ENCODE measurements around the gene FAM50B.

Gene FAM50B, protein sequence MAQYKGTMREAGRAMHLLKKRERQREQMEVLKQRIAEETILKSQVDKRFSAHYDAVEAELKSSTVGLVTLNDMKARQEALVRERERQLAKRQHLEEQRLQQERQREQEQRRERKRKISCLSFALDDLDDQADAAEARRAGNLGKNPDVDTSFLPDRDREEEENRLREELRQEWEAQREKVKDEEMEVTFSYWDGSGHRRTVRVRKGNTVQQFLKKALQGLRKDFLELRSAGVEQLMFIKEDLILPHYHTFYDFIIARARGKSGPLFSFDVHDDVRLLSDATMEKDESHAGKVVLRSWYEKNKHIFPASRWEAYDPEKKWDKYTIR

DNA sequence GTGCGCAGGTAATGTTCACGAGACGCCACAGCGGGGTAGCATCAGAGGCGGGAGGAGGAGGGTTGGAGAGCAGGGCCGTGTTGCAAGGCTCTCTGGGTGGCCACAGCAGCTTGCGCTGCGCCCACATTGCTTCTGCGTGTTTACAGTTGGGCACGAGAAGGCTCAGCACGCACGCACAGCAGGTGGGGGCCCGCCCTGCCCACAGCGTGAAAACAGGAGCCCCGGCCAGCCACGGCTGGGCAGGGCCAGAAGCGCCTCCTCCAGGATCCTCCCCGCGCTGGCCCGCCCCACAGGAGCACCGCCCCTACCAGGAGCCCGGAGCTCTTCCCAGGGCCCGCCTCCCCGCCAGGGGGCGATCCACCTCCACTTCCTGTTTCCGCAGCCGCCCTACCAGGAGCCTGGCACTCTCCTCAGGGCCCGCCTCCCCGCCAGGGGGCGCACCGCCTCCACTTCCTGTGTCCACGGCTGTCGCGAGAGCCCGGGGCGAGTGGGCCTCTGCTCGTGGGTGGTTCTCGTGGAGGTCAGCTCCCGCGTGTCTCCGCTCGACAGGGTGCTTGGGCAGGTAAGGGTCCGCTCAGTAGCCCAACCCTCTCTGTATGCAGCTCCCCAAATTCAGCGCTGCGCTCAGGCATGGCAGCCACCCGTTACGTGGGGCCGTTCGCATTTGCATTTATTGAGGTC is at the start of gene FAM50B:
FAM50B (plus strand) TSS at position 449 of the 681 bp plus-strand sequence. CDS start 439 bp downstream, outside the sequence.
- DNase-seq: peak; percentile 86

DNA sequence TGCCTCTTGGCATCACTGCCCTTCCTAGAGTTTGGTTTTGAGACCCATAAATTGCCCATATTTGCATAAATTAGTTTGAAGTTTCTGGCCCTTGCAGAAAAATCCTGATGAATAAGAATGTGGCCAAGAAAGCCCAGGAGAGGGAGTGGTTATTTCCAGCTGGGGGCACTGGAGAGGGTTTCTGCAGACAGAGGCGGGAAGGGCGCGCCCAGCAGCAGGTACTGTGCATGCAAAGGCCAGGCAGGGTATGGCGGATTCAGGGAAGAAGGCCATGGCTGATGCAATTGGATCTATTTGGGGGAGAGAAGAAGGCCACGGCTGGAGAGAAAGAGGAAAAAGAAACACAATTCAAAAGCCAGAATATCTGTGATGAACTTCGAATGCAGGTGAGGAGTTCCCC is 49.5 kb upstream of the FAM50B start:
- DNase-seq: no peak

DNA sequence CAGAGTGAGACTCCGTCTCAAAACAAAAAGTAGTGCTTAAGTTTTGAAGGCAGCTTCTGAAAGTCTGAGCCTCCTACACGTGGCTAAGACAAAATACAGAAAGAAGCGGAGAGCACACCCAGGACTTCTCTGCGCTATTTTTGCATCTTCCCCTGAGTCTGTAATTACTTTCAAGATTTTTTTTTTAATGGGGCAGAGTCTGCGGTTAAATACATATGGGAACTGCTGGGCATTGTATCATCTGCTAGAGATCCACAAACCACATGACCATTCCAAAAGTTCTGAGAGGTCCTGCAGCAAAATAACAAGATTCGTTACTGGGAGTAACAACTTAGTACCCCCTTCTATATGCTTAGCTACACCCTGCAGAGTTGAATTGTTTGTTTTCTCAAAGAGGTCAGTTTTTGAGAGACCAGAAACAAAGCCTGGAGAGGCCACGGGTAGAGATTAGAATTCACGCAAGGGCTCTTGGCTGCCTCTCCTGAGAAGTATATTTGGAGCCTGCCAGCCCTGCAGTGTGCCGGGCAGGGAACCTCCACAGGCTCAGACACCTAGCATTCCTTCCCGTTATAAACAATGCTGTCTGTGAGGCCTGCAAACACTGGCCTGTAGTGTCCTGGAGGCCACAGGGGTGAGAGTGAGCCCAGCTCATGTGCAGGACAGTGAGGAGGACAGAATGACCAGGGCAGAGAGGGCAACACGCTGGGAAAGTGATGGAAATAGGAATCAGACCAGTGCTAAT is 48.2 kb upstream of the FAM50B start:
- DNase-seq: peak; percentile 30

DNA sequence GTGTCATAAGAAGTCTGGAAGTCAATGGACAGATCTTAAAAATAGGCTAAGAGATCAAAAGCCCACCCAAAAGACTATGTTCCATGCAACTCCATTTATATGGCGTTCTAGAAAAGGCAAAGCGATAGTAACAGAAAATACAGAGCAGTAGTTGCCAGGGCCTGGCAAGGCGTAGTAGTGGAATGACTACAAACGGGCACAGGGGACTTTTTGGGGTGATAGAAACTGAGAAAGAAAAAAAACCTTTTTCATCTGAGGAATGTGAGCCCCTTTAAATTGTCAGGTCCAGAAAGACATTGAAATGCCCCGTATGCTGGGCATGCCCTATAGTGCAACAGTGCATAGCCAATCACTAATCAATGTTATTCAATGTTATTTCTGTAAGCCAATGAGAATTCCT is 47.2 kb upstream of the FAM50B start:
- DNase-seq: no peak

DNA sequence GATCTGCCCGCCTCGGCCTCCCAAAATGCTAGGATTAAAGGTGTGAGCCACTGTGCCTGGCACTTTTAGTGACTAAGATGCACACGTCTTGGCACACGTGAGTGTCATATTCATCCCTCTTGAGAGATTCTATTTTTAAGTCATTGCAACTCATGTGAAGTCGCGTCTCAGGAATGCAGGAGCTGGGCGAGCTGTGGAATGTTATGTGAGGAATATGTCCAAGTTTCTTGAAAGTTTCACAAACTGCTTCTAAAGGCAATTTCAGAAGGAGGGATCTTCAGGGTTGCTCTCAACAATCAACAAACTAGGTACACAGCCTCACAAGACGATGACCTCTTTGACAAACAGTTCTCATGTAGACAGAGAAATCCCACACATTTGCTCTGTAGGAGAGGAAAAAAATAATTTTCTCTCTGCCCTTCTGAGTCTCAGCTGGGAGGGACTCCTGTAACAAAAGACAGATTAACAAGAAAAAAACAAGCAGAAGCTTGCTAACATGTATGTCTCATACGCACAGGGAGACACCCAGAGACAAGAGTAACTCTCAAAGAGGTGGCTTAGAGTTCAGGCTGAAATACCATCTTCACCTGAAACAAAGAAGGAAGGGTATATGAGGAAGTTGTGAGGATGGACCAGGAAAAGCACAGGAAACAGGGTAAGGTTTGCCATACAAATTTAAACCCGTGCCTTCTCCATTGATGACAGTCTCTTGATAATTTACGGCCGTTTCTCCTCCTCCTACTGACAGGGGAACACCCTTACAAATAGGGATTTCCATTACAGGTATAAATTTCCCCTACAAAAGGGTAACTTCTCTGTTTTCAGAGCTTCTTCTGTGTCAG is 45.3 kb upstream of the FAM50B start:
- peak; percentile 94 for DNase-seq

DNA sequence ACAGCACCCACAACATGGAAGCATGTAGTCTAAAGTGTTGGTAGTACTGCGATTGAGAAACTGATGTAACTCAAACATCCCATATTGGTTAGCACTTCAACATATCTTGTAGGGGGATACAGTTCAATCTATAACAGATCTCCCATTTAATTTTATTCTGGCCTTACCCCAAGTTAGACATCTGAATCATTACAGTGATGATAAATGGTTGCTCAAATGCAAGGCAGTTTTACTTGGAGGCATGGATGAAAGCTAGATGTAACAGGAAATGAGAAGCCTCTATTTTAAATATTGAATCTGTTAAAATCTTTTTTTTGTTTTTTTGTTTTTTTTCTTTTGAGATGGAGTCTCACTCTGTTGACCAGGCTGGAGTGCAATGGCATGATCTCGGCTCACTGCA is 44.2 kb upstream of the FAM50B start:
- DNase-seq: peak; percentile 34

DNA sequence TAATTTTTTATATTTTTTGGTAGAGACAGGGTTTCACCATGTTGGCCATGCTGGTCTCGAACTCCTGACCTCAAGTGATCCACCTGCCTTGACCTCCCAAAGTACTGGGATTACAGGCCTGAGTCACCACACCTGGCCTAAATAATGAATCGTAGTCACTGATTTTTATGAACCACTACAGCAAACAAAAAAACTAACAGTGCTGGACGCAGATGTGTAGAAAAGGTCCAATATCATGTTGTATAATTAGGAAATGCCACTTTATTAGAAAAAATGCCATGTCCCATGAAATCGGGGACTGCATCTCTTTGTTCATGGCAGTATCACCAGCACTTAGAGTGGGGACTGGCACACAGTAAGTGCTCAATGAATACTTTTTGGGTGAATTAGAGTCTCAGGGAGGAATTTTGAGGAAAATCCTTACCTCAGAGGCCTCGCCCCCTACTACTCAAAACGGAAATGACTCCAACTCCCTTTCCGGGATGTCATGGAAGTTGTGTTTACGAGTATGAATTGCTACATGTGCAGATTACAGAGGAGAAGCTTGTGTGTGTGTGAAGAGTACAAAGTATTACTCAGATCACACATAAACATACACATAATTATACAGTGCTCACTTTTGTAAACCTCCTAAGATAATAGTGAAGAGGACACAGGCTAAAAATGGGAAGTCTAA is 43.6 kb upstream of the FAM50B start:
- DNase-seq: peak; percentile 47

DNA sequence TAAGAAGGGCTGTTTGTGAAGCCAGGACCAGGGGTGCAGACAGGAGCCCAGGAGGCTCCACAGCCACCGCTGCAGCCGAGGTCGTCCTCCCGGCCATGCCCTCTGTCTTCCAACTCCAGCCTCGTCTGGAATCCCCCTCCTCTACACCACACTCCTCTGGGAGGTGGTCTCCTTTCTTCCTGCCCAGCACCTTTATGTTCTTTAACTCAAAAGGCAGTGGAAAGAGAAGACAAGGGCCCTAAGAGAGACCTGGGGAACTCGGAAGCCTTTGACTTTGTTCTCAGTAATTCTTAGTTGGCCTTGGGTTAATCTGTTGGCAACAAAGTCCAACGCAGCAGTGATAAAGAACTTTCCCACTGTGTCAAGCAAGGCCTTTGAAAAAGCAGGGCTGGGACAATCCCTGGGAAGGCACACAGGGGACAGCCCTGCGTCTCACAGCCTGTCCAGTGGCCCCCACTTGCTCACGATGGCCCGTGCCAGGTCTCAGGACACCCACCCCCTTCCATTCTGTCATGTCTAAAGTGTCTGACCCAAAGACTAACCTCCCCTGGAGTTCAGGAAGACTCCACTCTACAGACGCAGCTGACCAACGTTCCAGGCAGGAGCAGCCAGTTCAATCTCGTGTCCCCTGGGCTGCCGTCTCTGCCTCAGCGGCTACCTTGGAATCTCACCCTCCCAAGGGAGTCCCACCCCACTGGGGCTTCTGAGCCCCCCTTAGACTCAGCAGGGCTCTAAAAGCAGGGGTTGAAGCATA is 42.8 kb upstream of the FAM50B start:
- DNase-seq: no peak

DNA sequence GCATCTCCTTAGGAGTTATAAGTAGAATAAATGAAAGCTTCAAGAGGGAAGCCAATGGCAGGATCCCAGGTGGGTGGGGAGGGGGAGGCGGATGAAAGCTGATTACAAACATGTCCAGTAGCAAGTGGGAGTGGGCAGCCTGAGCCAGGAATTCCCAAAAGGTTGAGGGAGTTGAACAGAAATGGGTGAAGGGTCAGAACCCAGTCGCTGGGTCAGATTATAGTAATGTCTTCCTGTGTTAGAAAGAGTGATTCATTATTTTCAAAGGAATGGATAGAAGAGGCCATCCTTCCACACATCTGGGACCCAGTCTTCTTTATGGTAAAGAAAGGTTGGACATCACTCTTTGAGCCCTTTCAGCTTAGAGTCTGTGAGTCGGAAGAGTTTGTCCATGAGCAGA is 41.0 kb upstream of the FAM50B start:
- peak; percentile 45 for DNase-seq

DNA sequence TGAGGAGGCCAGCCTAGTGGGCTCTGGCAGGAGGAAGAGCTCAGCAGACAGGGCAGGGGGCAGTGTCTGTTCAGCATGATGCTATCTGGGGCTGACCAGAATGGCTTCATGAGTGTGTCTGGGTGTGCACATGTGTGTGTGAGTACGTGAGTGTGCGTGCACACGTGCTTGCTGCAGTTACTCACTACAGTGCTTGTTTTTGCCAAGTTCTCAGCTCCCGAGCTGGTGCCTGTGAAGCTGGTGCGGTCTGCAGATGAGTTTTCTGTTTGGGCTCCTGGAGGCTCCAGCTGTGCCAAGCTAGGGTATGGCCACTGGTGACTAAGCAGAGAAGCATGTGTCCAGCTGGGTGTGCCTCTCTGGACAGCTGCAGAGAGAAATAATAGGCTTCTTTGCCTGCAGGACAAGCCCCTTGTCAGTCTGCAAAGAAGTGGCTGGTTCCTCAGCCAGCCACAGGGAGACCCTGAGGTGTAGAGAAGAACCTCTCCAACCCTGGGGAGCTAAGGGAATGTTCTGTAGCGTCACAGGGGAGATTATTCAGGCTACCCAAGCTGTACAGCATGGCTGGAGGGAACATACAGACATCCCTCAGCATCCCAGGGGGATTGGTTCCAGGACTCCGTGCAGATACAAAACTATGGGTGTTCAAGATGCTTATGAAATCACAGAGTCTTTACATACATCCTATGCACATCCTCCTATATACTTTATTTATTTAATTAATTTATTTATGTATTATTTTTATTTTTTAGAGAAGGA is 40.2 kb upstream of the FAM50B start:
- DNase-seq: peak; percentile 96

DNA sequence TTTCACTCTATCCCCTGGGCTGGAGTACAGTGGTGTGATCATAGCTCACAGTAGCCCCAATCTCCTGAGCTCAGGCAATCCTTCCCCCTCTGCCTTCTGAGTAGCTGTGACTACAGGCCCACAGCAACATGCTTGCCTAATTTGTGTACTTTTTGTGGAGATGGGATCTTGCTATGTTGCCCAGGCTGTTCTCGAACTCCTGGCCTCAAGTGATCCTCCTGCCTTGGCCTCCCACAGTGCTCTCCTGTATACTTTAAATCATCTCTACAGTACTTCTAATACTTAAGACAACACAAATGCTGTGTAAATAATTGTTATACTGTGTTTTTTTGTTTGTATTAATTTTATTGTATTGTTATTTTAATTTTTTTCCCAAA is 39.7 kb upstream of the FAM50B start:
- no peak for DNase-seq

DNA sequence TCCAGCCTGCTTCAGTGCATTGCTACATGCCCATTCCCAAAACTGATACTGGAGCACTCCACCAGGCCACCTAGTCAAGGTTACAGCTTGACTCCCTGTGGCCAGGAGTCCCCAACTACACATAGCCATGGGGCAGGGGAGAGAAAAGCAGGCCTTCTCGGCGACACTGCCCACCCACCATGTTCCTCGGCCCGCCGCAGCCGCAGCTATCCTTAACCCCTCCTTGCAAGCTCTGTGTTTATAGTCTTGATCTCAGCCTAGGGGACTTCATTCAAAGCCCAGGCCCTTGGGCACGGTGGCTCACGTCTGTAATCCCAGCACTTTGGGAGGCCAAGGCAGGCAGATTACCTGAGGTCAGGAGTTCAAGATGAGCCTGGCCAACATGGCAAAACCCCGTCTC is 39.2 kb upstream of the FAM50B start:
- DNase-seq: no peak

DNA sequence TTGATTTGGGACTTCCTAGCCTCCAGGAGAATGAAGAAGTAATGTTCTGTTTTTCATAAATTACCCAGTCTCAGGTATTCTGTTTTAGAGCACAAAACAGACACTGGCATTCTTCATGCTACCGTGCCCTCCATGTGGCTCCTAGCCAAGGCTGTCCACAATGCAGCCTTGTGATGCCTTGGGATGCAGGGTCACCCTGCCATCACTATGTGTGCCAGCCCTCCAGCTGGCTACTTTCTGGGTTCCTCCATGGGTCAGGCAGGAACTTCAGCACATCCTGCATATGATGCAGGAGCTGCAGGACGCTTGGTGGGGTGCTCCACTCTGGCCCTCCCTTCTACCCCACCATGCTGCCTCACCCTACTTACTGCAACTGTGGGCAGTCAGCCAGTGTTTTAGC is 38.0 kb upstream of the FAM50B start:
- DNase-seq: no peak

DNA sequence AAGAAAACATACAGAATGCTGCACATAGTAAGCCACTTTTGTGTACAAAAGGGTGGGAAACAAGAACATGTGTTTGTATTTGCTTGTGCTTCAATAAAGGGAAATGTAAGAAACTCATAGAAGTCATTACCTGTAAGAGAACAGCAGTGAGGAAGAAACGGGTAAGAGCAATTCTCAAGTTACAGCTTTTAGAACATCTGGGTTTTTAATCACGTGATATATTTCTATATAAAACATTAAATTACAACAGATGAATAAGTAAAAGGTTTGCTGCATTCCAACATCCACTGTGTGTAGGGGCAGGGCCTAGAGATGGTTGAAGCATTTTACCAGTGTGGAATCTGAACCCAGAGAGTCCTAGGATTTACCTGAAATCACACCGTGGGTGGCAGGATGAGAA is 36.6 kb upstream of the FAM50B start:
- DNase-seq: no peak

DNA sequence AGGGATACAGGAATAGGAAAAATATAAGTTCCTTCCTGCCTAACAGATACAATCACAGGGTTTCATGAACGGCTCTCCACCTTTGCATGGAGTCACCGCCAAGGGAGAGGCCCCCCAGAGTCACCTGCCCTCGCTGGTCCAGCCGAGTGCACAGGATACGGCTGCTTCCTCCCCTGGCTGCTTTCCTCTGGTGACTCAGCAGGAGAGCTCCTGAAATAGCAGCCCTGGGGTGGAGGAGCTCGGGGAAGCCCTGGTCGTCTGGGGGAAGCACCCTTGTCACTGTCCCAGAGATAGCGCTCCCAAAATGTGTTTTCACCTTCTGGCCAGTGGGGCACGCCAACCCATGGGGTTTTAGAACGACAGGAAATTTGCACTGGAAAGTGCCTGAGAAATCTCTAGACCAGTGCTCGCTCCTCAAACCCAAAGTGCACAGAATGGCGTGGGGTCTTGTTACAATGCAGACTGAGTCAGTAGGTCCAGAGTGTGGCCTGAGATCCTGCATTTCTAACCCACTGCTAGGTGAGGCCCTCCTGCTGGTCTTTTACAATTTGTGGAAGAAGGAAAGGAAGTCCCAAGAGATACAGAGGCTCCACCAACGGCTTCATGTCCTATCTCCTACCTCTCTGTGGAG is 35.9 kb upstream of the FAM50B start:
- DNase-seq: peak; percentile 66

DNA sequence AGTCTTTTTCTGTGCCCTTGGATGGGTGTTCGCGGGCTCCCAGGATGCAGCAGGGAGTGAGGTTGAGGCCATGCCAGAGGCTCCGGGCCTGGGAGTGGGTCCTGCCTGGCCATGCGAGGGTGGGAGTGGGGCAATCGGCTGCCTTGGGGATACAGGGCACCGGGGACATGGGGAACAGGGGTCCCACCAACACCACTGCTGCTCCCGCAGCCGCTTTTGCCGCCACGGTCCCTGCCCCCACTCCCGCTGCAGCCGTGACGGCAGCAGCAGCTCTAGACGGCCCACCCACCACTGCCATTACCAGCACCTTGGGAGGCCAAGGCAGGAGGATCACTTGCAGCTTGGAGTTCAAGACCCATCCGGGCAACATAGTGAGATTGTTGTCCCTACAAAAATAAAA is 35.3 kb upstream of the FAM50B start:
- DNase-seq: no peak

DNA sequence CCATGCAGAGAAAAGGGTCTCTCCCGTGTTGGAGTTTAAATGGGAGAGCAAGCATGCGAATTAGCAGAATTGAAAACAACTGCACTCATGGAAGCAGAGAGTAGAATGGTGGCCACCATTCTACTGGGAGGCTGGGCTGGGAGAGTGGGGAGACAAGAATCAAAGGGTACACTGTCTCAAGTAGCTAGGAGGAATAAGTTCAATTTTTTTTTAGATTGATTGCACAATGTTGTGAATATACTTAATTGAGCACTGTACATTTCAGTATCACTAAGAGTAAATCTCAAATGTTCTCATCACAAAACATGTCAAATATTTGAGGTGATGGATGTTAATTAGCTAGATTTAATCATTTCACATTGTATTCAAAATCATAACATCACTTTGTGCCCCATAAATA is 34.6 kb upstream of the FAM50B start:
- DNase-seq: no peak

DNA sequence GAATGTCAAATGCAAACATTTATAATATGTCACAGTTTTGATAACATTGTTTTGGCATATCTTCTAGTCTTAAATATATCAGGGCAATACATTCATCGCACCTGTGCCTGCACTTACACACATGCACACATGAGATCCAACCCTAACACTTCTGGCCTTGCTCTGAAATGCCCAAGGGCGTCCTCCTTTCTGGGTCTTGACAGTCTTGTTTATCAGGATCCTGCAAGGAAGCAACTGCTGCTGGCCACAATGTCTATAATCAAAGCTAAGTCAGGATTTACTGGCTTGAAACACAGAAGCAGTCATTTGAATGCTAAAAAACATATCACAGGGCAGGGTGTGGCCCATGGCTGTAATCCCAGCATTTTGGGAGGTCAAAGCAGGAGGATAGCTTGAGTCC is 32.9 kb upstream of the FAM50B start:
- no peak for DNase-seq

DNA sequence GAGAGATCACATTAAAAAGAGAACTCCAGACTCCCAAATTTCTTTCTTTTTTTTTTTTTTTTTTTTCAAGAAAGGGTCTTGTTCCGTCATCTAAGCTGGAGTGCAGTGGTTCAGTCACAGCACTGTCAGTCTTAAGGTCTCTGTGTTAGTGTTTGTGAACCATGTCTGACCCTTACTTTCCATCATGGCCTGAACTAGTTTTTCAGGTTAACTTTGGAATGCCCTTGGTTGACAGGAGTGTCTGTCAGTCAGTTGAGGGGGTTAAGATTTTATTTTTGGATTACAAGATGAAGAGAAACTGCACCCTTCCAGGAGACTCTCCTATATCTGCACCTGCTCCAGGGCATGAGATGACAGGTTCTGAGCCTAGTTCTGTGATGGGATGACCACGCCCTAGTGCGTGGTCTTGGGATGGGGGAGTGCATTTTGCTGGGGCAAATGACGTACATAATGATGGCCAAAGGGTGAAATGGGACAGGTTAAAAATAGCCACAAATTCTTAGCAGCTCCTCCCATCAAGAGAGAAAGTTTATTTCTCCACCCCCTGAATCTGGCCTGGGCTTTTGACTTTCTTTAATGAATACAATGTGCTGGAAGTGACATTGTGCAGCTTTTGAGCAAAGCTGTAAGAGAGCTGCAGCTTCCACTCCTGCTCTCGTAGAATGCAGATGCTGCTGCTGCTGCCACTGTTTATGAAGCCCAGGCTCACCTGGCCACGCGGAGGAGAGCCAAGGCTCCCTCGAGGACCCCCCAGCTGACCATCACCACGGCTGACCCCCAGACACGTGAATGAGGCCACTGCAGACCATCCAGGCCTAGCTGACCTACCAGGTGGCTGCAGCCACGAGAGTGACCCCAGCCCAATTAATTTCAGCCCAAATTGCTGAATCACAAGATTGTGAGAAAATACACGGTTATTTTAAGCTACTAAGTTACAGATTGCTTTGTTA is 29.7 kb upstream of the FAM50B start:
- DNase-seq: no peak

Data from EL (cell line).